ENCODE measurements around the gene ZNF3.
"Not testable (repeated sequence)": the region's sequence is repeated elsewhere in the genome, so short reads cannot be mapped to it uniquely, and the experiment has no call there.

ZNF3 gene

GRCh38 chr7:100081535-100082102 is at the start of gene ZNF3:
TSS of gene ZNF3 (minus strand) at chr7:100081723. CDS start at chr7:100077357, 4,366 bp downstream.
- DNase-seq (ENCODE audit: low read depth, low spot score) = peak; percentile 100

GRCh38 chr7:100130608-100131453 is 49.3 kb upstream of the ZNF3 start:
- DNase-seq (ENCODE audit: low read depth, low spot score) = peak; percentile 91

GRCh38 chr7:100130220-100130607 is 48.7 kb upstream of the ZNF3 start:
- DNase-seq (ENCODE audit: low read depth, low spot score) = not testable (repeated sequence)

GRCh38 chr7:100128637-100128963 is 47.1 kb upstream of the ZNF3 start:
- no peak for DNase-seq (ENCODE audit: low read depth, low spot score)

GRCh38 chr7:100127866-100128636 is 46.5 kb upstream of the ZNF3 start:
- peak; percentile 44 for DNase-seq (ENCODE audit: low read depth, low spot score)

- peak; percentile 88 for DNase-seq (ENCODE audit: low read depth, low spot score)
Measured at GRCh38 chr7:100126931-100127865, 45.7 kb upstream of the ZNF3 start, which contains the start of gene MBLAC1. TSS of gene MBLAC1 (plus strand) at chr7:100126967. CDS start at chr7:100127396, 429 bp downstream.

GRCh38 chr7:100126239-100126930 is 44.9 kb upstream of the ZNF3 start:
- DNase-seq (ENCODE audit: low read depth, low spot score) = no peak

- DNase-seq (ENCODE audit: low read depth, low spot score) = no peak
Measured at GRCh38 chr7:100124301-100125230, 43.0 kb upstream of the ZNF3 start.

- no peak for DNase-seq (ENCODE audit: low read depth, low spot score)
Measured at GRCh38 chr7:100122568-100122967, 41.0 kb upstream of the ZNF3 start.

- DNase-seq (ENCODE audit: low read depth, low spot score) = peak; percentile 88
Measured at GRCh38 chr7:100122067-100122466, 40.5 kb upstream of the ZNF3 start.

- no peak for DNase-seq (ENCODE audit: low read depth, low spot score)
Measured at GRCh38 chr7:100120733-100121036, 39.2 kb upstream of the ZNF3 start.

- peak; percentile 83 for DNase-seq (ENCODE audit: low read depth, low spot score)
Measured at GRCh38 chr7:100119970-100120732, 38.6 kb upstream of the ZNF3 start.

- peak; percentile 97 for DNase-seq (ENCODE audit: low read depth, low spot score)
Measured at GRCh38 chr7:100119072-100119969, 37.8 kb upstream of the ZNF3 start, which contains the start of the genes CNPY4 and TAF6. TSS of gene CNPY4 (plus strand) at chr7:100119634. CDS start at chr7:100119745, 111 bp downstream. TSS of gene TAF6 (minus strand) at chr7:100119358. CDS start at chr7:100114209, 5,149 bp downstream.

GRCh38 chr7:100118388-100119071 is 37.0 kb upstream of the ZNF3 start:
- DNase-seq (ENCODE audit: low read depth, low spot score) = no peak

- DNase-seq (ENCODE audit: low read depth, low spot score) = peak; percentile 49
Measured at GRCh38 chr7:100115026-100115425, 33.5 kb upstream of the ZNF3 start.

- DNase-seq (ENCODE audit: low read depth, low spot score) = no peak
Measured at GRCh38 chr7:100111914-100112313, 30.4 kb upstream of the ZNF3 start.

GRCh38 chr7:100111156-100111555 is 29.6 kb upstream of the ZNF3 start:
- DNase-seq (ENCODE audit: low read depth, low spot score) = no peak

All from ELF-1 (cell line).